GM18499 (cell line): ENCODE results near the gene SMARCAD1.

Experiments used
- ATAC-seq: cut with Tn5 transposase; IDR thresholded peaks from one replicate; pipeline ENCODE4 v1.9.1; 2021; ENCODE audit warnings: moderate number of reproducible peaks; ENCODE audit not compliant: insufficient read depth, unreplicated experiment

SMARCAD1 gene, protein sequence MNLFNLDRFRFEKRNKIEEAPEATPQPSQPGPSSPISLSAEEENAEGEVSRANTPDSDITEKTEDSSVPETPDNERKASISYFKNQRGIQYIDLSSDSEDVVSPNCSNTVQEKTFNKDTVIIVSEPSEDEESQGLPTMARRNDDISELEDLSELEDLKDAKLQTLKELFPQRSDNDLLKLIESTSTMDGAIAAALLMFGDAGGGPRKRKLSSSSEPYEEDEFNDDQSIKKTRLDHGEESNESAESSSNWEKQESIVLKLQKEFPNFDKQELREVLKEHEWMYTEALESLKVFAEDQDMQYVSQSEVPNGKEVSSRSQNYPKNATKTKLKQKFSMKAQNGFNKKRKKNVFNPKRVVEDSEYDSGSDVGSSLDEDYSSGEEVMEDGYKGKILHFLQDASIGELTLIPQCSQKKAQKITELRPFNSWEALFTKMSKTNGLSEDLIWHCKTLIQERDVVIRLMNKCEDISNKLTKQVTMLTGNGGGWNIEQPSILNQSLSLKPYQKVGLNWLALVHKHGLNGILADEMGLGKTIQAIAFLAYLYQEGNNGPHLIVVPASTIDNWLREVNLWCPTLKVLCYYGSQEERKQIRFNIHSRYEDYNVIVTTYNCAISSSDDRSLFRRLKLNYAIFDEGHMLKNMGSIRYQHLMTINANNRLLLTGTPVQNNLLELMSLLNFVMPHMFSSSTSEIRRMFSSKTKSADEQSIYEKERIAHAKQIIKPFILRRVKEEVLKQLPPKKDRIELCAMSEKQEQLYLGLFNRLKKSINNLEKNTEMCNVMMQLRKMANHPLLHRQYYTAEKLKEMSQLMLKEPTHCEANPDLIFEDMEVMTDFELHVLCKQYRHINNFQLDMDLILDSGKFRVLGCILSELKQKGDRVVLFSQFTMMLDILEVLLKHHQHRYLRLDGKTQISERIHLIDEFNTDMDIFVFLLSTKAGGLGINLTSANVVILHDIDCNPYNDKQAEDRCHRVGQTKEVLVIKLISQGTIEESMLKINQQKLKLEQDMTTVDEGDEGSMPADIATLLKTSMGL

DNA sequence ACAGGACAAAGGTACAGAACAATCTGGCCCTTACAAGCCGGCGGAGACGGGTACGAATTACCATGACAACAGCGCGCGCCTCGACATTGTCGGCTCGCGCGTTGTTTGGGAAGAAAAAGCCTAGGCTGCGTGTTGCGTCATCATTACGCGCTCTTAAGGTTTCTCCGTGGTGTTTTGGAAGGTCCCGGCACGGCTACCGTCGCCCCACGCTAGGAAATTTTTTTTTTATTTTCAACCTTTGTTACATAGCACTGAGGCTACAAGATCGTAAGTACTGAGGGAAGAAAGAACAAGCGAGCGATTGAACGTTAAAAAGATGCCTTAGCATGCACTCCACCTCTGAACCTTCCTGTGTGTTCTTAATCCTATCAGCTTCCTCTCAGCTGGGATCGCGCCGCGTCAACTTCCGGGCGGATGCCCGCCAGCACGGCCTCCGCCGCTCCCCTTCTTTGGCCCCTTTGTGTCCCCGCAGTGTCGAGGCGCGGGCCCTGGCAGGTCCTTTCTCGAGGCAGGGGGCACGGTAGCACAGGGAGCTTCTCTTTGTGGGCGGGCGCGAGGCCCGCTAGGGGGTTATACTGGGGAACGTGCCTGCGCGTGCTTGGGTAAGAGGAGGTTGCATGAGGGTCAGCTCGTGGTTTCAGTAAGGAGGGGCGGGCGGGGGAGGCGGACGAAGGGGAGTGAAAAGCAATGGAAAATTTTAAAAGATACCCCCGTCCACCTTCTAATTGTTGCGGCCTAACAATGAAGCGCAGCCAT lies at the start of gene SMARCAD1:
TSS of gene SMARCAD1 (plus strand) at position 397 of the 756 bp plus-strand sequence. CDS start 530 bp downstream, outside the sequence.
- peak; percentile 90 for ATAC-seq

DNA sequence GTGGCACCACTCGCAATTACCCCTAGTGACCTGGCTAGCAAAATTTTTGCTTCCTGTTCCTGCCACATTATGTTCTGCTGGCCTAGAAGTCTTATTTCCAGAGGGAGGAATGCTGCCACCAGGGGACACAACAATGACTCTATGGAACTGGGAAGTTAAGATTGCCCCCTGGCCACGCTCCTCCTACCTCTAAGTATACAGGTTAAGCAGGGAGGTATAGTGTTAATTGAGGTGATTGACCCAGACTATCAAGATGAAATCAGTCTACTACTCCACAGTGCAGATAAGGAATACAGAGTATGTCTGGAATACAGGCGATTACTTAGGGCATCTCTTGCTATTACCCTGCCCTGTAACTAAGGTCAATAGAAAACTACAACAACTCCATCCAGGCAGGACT lies 48.8 kb upstream of the SMARCAD1 start:
- ATAC-seq: no peak

DNA sequence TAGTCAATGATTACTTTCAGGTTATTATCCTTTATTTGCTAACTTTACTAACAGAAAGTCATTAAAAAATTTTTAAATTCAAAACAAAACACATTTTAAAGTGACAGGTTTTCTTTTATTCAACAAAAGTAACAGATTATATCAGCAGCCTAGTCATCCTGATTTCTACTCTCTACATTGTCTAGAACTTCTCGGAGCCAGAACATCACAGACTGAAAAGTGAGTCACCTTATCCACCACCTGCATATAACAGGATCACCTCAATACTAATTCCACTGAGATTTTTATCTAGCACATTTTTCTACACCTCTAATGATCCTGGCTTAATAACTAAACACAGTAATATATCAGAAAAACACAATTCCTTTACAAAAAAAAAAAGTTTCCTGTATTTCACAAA lies 47.9 kb upstream of the SMARCAD1 start:
- ATAC-seq: no peak

DNA sequence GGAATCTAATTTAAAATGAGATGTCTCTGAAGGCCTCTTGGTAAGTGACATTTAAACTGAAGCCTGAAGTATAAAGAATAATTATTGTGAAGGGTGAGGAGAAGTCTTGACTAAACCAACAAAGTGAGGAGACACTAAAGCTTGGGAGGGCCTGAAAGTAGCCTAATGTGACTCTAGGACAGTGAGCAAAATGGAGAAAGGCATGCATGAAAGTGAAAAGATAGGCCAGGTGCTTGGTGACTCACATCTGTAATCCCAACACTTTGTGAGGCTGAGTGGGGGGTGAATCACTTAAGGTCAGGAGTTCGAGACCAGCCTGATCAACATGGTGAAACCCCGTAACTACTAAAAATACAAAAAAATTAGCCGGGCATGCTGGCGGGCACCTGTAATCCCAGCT lies 46.9 kb upstream of the SMARCAD1 start:
- no peak for ATAC-seq

DNA sequence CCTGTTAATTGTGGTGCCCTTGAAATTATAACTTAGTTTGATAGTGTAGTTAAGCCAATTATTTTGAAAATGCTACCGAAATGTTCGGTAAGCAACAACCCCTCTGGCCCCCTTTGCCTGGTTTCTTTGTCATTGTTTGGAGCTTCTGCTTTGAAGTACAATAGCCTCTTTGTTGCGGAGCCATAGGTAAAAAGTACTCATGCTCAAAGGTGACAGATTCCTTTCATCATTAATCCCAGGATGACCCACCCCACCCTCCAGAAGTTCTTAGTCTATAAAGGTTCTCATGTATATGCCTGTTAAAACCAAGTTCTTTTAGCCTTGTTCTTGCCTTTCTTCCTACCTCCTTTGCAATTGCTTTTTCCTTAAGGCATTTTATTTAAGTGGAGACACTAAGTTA lies 42.4 kb upstream of the SMARCAD1 start:
- ATAC-seq: no peak

DNA sequence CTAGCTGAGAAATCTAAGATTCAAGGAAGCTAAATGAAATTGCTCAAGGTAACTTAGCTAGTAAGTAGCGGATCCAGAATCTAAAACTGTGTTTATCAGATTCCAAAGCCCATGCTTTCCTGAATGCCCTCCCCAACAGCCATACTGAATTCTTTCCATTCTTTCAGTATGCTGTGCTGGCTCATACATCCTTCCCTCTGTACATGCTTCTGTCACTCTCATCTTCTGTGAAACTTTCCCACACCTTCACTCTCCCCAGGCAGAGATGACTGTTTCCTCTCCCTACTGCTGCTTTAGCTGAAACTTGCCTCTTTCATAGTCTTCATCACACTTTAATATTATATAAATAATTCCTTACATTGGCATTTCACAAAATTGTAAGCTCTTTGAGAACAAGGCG lies 39.3 kb upstream of the SMARCAD1 start:
- no peak for ATAC-seq

DNA sequence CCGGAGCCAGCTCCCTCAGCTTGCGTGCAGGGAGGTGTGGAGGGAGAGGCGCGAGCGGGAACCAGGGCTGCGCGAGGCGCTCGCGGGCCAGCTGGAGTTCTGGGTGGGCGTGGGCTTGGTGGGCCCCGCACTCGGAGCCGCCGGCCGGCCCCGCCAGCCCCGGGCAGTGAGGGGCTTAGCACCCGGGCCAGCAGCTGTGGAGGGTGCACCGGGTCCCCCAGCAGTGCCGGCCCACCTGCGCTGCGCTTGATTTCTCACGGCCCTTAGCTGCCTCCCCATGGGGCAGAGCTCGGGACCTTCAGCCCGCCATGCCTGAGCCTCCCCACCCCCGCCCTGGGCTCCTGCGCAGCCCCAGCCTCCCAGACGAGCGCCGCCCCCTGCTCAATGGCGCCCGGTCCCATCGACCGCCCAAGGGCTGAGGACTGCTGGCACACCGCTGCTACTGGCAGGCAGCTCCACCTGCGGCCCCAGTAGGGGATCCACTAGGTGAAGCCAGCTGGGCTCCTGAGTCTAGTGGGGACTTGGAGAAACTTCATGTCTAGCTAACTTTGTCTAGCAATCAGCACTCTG lies 37.8 kb upstream of the SMARCAD1 start:
- no peak for ATAC-seq

DNA sequence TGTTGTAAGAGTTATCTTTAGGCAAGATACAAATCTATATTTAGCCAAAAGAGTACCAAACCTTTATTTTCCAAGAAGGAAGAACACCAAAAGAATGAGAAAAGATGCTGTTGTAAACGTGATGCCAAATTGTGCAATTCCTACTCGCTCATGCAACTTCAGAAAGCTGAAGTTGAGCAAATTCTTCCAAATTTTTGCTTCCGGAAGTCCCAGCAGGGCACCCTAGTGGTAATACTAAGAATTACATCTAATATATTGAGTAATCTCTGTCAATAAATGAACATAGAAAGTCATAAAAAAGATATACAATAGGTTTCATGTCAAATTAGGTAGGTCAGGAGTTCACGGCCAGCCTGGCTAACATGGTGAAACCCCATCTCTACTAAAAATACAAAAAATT lies 36.0 kb upstream of the SMARCAD1 start:
- no peak for ATAC-seq

DNA sequence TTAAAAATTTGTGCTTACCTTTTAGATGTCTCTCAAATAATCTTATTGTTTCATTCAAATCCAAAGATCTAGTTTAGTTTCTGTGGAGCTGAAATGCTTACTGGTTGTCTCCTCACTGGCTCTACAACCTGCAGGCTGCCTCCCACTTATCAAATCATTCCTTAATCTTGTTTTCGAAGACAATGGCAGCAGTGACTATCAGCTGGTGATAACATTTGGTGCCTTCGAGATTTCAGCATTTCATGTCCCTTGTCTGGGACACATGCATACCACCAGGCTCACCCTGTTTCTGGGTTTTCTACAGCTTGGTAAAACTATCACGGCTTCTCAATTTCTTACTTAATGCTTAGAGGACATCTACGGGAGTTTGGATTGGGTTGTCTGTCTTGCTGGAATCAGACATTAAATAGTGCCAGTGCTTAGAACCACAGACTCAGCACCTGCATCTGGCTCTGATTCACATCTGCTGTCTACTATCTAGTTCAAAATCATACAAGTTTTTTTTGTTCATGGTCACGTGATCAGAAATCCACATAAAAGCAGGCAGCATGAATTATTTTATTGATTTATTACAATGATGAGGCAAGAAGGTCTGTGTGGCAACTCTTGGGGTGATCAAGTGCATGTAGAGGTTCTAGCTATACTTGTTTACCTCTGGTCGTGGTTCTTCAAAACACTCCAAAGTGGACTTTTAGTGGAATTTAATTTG lies 32.0 kb upstream of the SMARCAD1 start:
- no peak for ATAC-seq

DNA sequence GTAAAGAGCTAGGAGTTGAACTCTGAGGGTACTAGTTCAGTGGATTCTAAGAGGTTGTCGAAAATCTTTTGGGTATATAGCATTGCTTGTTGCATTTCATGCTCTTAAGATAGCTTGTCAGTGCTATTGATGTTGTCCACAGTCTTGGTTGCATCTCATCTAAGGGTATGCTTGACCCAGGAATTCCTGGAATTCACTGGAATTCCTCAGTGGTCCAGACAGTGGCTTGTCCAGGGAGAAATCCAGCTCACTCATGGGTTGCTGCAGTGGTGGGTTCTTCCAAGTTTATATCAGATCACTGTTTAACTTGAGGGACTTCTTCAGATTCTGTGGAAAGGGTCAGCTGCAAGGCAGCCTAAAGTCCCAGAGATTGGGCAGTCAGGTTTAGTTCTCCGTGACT lies 29.8 kb upstream of the SMARCAD1 start:
- ATAC-seq: no peak

DNA sequence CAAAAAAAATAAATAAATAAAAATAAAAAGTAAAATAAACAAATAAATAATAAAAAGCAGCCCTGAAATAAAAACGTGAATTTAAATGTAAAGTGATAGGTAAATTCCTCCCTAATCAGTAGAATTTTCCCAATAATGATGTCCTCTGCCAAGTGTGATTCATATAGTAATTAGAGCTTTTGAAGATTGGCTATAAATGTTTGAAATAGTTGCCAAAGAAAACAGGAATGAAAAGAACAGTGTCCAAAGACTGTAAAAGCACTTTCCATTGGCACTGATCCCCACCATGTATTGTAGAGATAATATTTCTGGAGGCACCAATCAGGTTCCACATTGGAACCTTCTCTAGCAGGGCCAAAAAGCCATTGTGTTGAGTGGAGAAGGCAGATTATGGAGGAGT lies 25.9 kb upstream of the SMARCAD1 start:
- no peak for ATAC-seq

DNA sequence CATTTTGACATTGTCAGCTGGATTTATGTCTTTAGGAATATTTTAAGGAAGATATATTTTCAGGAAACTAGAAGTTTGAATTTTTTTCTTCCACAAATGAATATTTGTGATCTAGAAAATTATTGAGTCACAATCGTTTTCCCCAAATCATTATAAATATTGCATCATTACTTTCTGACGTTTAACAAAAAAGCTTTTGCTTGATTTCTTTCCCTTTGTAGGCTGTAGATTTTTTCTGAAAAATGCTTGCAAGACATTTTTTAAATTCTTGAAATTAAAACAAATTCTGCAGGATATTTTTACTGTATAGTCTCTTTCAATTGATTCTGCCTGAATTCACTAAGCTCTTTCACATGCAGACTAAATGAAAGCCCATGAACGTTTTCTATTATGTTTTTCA lies 4.9 kb upstream of the SMARCAD1 start:
- no peak for ATAC-seq

DNA sequence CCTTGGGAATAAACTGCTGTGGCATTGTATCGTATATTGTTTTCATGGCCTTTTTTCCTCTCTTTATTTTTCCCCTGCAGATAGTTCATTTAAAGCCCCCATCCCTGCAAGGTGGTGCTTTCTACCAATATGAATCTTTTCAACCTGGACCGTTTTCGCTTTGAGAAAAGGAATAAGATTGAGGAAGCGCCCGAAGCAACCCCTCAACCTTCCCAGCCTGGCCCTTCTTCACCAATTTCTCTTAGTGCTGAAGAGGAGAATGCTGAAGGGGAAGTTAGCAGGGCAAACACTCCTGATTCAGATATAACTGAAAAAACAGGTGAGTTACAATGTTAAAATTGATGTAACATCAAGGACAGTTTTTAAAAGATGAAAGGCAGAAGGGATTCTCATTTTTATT lies 601 bp downstream of the SMARCAD1 start:
- ATAC-seq: no peak

DNA sequence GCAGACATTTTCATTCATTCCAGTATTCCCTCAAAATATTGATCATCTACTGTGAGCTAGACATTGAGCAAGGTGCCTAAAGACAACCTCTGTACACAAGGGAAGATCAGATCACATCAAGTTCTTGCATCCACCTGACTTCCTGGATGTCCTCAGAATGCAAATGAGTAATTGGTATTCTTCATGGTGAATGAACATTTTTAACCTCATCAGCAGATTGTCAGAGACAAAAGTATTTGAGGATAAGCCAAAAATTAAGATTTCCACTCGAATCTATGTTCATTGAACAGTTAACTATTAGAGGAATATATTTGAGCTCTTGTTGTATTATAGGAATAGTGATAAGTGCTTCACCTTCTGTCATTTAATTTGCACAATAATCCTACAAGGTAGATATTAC lies 1.3 kb downstream of the SMARCAD1 start:
- no peak for ATAC-seq

DNA sequence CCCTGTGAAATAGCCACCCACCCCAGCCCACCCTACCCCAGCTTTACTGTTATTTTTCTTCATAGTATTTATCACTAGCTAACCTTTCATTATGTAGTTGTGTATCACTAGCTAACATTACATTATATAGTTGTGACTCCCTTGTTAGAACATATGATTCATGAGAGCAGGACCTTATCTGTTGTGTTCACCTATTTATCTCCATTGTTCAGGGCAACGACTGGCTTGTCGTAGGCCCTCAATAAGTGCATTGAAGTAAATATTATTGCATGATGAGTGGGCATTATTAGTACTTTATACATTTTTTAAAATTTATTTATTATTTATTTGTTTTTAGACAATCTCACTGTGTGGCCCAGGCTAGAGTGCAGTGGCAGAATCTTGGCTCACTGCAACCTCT lies 4.2 kb downstream of the SMARCAD1 start:
- ATAC-seq: no peak

DNA sequence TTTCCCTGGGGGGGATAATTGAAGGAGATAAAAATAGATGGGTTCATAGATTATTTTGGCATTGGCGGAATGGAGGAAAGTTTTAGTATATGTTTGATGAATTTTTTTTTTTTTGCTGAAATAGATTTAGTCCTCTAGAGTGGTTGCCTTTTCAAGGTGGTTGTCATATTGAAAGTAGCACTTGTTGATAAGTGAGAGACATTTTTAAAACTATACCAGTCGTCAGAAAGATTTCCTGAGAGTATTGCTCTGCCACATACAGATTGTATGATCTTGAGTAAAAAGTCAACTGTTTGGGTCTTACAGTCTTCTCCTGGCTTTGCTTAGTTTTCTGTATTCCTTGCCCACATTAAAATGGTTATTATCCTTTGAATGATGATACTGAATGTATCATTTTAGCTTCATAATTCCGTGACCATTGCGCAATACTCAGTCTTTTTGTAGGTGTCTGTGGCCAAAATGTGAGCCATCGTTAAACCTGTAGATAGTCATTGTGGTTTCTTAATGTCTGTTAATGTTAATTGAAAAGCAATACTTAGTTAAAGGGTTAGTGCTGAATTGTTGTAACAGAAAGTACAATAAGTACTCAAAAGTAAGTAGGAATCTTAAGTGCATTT lies 7.1 kb downstream of the SMARCAD1 start:
- ATAC-seq: no peak

DNA sequence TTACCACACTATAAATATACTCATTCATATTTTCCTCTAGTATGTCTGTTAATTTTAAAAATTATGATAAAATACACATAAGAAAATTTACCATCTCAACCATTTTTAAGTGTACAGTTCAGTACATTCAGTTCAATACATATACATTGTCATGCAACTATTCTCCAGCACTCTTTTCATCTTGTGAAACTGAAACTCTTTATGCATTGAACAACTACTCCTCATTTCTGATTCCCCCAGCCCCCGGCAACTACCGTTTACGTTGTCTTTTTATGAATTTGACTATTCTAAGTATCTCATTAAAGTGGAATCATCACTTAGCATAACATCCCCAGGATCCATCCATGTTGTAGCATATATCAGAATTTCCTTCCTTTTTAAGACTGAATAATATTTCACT lies 8.7 kb downstream of the SMARCAD1 start:
- no peak for ATAC-seq

DNA sequence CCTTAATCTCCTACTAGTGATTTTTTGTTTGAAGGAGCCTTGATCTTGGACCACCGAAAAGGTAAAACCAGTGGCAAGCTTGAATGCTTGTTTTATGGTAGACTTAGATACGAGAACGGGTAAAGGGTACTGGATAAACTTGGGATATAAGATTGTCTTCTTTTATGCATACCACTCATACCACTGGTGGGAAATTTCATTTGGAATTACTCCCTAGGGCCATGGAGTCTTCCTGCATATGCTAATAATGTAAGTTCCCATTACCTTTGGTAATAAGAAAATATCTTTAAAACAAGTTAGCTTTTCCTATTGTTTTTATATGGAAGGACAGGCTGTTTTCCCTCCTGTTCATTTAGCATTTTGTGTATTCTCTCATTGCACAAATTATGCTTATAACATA lies 11.7 kb downstream of the SMARCAD1 start:
- ATAC-seq: no peak

DNA sequence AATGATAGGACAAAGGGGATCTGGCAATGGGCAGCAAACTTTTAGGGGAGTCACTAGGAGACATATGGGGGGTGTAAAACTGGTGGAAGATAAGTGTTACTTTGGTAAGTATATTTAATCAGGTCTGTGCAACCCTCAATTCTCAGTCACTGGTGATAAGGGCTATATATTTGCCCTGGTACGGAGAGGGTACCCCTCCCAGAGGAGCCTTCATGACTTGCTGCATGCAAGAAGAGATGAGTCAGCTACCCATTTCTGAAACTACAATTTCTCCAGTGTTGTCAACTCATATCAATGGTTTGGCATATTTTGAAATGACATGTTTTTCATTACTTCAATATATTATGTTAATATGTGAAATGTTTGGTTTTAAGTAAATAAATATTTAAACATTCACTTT lies 14.3 kb downstream of the SMARCAD1 start:
- ATAC-seq: no peak
